Choroid plexus epithelial cell (primary cell): ENCODE measurements around the gene ROPN1L.

ENCODE experiments used
- DNase-seq: peaks from one replicate; pipeline ENCODE4 v3.0.0-alpha.2; 2010; ENCODE audit warnings: low read depth
- H3K4me3 ChIP-seq: 2 replicates; pipeline ENCODE4 v1.5.1; 2011; ENCODE audit warnings: low read depth, mild to moderate bottlenecking, control low read depth, low read length, moderate library complexity
- CTCF ChIP-seq: conservative IDR thresholded peaks from 2 replicates; pipeline ENCODE4 v1.5.1; 2011; ENCODE audit warnings: low read depth, mild to moderate bottlenecking, control low read depth, inconsistent platforms, low read length, moderate library complexity

Gene ROPN1L

DNA sequence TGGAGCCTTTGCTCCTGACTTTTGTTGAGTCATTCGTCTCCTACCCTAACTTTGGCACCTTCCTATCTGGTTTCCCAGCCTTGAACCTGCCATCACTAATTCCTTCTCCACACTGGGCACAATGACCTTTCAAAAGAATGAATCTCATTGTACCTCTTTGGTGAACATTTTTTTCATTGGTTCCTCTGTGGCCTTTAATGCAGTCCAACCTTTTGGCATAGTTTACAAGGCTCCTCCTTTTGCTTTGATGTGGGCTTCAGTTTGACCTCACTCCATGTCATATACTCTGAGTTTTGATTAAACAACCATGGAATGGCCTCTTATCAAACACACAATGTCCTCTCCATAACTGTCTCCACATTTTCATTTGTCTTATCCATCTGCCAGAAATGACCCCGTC lies 14.5 kb upstream of the ROPN1L start:
- DNase-seq = no peak
- no peak overlapping the region for H3K4me3 ChIP-seq
- no peak for TF ChIP-seq CTCF

DNA sequence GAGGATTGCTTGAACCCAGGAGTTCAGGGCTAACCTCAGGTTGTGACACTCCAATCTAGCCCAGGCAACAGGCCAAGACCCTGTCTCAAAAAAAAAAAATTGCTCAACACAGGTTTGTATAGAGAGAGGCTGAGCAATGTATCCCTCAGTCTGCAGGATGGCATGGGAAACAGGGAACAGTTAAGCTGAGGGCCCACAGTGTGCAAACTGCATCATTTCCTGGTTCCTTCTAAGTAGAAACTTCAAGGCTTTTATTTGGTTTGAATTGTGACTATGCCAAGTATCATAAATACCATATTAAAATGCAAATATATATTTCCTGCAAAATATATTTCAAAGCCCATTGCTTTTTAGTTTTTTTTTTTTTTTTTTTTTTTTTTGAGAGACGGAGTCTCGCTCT lies 13.7 kb upstream of the ROPN1L start:
- no peak for TF ChIP-seq CTCF
- no peak overlapping the region for H3K4me3 ChIP-seq
- no peak for DNase-seq

GRCh38 chr5:10431415-10431814 lies 10.3 kb upstream of the ROPN1L start:
- TF ChIP-seq CTCF = no peak
- H3K4me3 ChIP-seq = no peak overlapping the region
- no peak for DNase-seq

DNA sequence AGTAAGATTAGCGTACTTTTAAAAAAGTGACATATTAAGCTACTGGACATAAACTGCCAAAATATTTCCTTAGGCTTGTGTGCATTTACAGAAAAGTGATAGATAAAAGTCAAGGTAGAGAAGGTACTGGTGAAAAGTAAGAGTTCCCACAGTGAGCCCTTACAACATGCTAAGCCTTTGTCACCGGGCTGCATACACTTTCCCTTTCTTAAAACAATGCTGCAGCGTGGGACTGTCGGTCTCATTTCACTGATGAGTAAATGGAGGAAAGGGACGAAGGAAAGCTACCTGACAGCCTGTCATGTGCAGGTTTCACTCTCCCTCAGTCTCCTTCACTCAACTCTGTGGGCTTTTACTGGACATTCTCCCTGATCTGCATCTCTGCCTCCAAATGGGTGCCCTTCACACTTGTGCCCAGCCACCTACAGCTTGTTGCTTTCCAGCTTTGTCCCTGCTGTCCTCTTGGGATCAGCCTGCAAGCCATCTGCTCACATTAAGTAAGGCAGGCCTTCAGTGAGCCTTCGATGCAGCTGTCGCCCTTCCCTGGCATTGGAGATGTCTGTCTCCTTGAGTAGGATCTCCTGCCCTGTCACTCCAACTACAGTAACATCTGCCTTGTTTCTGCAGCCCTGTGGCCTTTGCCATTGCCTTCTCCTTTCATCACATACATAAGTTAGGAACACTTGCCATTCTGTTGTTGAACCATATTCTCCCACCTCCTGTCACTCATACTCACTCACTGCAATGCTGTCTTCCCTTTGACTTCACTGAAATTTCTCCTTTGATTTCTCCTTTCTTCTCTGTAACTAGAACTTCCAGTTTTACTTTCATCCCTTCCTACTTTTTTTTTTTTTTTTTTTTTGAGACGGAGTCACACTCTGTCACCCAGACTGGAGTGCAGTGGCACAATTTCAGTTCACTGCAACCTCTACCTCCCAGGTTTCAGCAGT lies 9.3 kb upstream of the ROPN1L start:
- no peak overlapping the region for H3K4me3 ChIP-seq
- TF ChIP-seq CTCF = no peak
- no peak for DNase-seq

GRCh38 chr5:10434392-10434791 lies 7.3 kb upstream of the ROPN1L start:
- TF ChIP-seq CTCF = no peak
- DNase-seq = peak; percentile 58

GRCh38 chr5:10438301-10438700 lies 3.4 kb upstream of the ROPN1L start:
- no peak for TF ChIP-seq CTCF
- no peak for DNase-seq
- no peak overlapping the region for H3K4me3 ChIP-seq

More at GRCh38 chr5:10434392-10434791, 7.3 kb upstream of the ROPN1L start:
- no peak overlapping the region for H3K4me3 ChIP-seq

DNA sequence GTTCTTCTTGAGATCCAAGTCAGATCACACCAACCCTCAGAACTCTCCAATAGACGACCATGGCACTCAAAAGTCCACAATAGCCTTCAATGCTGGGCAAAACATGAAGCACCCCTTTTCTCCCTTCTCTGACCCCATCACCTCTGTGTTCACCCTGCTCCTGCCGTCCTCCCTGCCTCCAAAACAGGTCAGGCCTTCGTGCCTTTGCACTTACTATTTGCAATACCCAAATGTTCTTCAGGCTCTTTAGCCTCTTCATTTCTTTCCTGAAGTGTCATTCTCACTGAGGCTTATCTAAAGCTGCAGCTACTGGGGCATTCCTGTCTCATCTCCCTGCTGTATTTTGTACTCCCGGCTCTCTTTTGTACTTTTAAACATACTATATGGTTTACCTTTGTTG lies 2.0 kb upstream of the ROPN1L start:
- TF ChIP-seq CTCF = no peak
- DNase-seq = no peak
- H3K4me3 ChIP-seq = no peak overlapping the region
